Pulmonary artery endothelial cell (primary cell): ENCODE data around the gene EVC2. TPM values are rescaled to one million over a fixed set of nuclear protein-coding genes. Genes with fewer than 3 reads are reported as not detected.

Experiments used
- DNase-seq: peaks from one replicate; pipeline ENCODE4 v3.0.0-alpha.2; 2011; ENCODE audit warnings: low read depth, low spot score
- total RNA-seq: library from RNA; depleted of rRNA; stranded (reverse); fragments of >200 nt; gene quantifications from 2 replicates; pipeline ENCODE4 v1.2.3, GENCODE V29; 2014

EVC2 gene
- total RNA-seq, 1 donor from 2014 or later, result 9.3 TPM

DNA sequence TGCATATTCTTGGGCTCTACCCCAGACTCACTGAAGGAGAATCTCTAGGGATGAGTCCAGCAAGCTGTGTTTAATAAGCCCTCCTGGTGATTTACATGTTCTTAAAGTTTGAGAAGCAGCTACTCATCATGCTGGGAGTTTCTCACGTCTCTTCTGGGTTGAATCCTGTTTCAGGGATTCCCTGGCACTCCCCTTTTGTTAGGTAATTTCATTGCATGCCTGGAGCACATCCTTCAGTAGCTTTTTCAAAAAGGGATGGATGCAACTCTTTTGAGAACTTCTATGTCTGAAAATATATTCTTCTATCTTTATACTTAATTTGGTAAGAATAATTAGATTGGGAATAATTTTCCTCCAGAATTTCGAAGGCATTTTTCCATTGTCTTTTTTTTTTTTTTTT lies 7.0 kb upstream of the EVC2 start:
- no peak for DNase-seq

DNA sequence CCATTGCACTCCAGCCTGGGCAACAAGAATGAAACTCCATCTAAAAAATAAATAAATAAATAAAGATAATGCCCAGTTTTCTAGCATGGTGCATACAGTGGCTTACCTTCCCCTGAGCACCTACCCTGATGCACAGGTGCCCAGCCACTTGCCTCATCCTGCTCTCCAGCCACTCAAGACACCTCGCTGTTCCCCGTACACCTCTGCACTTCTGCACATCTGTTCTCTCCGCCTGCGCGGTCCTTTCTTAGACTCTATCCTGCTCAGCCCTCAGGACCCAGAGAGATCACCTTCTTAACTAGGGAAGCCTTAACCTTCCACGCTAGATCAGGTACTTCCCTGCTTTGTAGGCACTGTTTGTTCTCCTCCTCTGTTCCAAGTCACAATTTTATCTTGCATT lies 5.5 kb upstream of the EVC2 start:
- no peak for DNase-seq

DNA sequence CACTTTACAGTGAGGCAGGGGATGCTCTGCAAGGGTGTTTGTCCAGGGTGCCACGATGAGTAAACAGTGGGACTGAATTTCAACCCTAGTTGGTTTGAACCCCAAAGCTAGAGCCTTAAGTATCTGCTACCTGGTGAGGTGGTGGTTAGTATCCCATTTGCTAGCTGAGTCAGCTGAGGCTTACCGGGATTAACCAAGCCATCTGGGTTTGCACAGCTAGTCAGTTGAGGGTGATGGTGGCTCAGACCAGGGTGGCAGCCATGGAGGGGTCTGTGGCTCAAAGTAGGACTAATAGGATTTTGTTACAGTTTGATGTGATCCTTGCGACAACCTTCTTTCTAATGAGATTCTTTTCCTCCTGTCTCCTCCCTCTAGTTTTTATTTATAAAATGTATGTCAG lies 4.6 kb upstream of the EVC2 start:
- DNase-seq, result no peak

DNA sequence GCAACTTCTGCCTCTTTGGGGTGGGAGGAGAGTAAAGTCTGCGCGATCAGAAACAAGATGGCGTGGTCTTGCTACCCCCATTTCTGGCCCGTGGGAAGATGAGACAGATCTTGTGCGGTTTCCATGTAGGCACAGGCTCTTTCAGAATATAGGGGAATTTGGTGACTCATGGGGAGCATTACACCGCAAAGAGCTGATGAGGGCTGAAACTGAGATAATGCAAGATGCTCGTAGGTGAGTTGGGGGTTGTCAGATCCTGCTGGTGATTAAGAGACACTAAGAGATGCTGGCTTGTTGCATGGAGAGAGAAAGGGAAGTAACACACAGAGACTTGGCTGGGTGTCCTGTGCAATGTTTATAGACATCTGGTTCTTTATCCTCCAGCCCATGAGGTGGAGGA lies 4.2 kb upstream of the EVC2 start:
- no peak for DNase-seq

DNA sequence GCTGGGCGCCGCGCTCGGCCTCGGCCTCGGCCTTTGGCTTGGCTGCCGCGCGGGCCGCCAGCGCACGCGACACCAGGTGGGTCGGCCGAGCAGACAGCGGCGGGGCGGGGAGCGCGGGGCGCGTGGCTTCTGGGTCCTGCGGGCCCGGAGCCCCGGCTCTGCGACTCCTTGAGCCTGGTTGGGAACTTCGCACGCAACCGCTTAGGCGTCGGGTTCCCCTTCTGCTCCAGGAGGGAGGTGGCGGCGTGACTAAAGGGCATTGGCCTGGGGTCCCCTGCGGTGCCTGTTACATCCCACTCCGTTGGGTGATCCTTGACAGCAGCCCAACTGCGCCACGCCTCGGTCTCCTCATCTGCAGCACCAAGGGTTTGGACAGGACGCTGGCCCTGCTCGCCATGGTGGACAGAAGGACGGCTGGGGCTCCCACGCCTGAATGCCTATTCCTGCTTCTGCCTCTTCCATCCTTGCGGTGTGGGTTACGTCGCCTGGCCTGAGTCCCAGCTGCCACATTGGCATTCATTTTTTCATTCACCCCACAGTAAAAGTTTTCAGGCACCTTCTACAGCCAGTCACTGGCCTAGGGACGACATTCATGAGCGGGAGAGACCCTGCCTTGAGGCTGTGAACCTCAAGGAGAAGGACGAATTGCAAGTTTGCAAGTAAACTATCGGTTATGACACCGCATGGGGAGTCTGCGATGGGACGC lies 3.3 kb upstream of the EVC2 start:
- DNase-seq, result no peak

DNA sequence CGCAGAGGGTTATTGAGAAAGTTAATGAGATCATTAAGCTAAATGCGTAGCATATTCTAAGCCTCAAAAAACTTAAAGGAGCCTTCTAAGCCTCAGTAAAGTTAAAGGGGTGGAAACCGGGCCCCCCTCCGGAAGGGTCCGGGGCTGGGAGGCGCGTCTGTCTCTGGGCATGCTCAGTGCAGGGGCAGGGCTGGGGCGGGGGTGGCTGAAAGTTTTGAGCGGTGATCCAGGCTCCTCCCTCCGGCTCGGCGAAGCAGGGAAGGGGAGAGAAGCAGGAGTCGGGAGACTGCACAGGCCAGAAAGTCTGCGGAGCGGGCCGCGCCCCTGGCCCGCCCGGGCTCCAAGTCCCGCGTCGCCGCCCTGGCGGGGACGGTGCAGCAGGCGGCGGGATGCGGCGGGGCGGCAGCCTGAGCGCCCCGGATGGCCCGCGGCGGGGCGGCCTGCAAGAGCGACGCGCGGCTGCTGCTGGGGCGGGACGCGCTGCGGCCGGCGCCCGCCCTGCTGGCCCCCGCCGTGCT lies 2.7 kb upstream of the EVC2 start, which contains the start of gene EVC:
Gene EVC (plus strand): TSS at position 241 of the 518 bp plus-strand sequence. CDS start 180 bp downstream, at position 421.
- DNase-seq, result peak; percentile 27

DNA sequence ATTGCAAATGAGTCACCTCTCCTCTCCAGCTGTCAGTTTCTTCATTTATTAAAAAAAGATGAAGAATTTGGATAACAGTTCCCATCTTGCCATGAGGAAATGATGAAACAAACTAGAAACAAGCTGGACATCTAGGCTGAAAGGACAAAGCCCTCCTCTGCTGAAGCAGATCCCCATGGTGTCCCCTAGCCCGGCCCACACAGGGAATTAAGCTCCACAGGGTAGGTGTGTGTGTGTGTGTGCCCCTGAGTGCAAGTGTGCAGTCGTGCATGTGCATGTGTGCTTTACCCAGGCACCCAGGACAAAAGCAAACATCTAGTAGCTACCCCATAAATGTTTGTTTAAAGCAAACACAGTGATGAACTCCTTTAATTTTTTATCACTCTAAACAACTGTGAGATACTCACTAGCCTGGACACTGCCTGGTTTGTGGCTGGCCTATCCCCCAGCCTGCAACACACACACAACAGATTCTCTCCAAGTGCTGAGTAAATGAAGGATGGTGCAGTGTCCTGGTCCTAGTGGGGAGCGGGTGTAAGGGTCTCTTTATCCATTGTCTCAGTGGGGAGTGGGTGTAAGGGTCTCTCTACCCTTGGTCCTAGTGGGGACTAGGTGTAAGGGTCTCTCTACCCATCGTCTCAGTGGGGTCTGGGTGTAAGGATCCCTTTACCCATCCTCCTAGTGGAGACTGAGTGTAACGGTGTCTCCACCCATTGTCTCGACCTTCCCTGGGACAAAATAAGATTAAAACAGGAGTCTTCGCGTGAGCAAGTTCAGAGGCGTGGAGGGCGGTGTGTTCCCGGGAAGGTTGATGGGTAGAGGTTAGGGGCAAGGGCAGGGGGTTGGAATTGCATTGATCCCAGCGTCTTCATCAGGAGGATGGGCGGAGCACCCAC lies 2.0 kb upstream of the EVC2 start:
- no peak for DNase-seq

DNA sequence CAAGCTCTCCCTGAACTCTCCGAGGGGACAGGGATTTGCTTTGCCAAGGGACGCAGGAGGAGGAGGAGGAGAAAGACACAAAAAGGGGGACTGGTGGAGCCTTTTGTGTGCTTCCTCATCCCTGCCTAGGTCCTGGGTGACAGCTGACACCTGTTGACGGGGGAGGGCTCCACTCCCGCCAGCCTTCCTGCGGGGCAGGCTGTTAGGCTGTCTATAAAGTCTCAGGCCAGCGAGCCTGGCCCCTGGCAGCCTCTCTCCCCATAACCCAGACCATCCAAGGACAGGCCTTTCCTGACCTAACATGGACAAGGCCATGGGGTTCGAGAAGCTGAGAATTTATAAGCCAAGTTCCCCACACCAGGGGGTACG lies 832 bp upstream of the EVC2 start:
- no peak for DNase-seq

DNA sequence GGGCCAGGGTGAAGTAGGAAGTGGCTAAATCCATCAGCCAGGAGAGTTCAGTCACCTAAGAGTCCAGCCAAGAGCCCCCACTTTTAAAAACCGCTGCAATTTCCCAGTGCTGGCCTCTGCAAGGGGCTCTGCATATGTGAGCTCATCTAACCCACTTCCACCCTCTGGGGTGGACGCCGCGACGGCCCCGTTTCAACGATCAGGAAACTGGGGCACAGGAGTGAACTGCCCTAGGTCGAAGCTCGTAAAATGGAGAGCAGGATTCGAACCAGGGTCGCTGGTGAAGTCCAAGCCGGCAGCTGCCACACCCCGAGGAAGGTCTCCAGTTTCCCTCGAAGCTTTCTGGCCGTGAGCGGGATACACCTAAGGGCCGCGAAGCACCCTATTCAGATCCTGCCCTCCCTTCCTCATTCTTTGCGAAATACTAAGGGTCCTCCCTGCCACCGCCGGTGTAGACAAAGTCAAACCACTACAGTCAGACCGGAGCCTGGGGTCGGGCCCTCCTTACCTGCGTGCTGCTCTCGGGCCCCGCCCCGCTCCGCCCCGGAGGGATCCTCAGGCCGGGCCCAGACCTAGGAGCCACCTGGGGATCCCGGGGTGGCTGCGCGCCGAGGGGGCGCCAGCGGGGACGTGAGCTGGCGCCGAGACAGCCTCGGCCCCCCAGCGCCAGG lies 446 bp downstream of the EVC2 start:
- DNase-seq, result no peak

DNA sequence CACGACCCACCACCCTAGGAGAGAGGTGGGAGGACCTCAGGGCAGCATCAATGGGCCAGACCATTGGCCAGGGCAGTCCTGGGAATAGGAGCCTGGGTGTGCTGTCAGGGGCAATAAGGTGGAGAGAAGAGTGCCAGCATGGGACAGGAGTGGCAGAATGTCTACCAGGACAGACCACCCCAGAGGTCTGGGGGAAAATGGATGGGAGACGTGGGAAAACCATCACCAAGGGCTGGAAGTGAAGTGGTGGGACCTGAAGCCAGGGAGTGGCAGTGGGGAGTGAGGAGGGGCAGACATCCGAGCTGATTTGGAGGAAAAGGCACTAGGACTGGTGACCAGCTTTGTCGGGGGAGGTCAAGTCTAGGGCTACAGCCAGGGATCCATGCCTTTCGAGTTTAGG lies 993 bp downstream of the EVC2 start:
- DNase-seq, result no peak

DNA sequence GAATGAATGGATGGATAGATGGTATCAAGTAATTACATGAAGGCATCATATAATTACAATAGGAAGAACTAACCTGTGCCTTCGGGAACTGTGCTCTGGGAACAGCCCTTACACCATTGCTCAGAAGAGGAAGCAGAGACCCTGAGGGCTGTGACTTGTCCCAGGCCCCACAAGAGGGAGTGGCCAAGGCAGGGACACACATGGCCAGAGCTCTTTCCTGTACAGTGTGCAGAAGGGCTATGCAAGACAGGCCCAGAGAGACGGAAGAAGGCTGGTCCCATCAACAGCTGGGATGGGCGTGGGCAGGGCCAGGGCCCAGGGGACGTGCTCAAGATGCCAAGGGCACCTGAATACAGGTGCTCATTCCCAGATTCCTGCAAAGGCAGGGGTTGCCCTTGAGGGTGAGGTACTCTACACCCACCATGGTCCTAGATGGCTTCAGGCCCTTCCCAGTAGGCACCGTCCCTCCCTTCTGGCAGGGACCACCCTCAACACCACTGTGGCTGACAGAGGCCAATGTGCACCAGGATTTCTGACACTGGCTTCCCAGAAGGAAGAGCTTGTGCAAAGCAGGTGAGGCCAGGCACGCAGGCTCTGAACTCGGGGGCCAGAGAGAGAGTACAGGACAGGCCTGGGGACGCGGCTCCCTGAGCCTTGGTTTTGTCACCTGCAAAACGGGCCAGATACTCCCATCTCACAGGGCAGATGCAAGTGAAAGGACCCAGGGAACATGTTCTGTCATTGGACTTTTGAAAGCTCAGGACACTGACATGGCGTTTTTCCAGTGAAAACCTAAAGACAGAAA lies 1.7 kb downstream of the EVC2 start:
- DNase-seq, result no peak

DNA sequence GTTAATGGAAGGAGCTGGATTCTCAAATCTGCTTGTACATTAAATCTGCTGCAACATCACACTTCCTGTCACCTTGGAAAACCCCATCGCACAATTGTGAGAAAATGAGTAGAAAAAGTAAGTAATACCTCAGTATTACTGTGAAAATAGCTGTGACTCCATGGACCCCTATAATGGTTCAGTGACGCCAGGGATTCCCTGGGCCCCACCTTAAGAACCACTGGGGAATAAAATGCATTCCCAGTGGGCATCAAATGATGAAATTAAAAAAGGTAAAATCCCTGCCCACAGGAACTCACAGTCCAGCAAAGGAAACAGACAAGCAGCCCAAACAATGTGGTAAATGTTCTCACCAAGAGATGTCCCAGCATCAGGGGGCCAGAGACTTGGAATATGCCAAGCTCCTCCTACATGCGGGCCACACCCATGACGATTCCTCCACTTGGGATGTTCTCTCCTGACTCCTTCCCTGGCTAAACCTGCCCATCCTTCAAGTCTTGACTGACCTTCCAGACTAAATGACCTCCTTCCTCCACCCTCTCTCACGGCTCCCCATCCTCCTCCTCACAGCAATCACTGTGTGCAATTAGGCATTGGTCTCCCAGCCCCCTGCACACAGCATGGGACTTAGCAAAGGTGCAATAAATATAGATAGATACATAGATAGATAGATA lies 2.6 kb downstream of the EVC2 start:
- no peak for DNase-seq

DNA sequence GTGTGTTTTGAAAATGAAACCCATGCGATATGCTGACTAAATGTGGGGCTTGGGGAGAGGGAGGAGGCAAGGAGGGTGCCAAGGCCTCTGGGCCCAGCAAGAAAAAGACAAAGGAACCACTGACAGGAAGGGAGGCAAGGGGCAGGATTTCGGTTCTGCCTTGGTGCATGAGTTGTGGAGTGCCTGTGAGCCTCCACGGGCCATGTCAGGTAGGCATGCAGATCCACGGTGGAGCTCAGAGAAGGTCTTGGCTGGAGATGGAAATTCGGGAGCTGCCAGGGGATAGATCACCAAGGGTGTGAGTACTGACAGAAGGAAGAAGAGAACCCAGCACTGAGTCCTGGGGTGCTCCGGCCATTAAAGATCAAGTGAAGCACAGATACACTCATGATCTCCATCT lies 4.1 kb downstream of the EVC2 start:
- DNase-seq, result no peak

DNA sequence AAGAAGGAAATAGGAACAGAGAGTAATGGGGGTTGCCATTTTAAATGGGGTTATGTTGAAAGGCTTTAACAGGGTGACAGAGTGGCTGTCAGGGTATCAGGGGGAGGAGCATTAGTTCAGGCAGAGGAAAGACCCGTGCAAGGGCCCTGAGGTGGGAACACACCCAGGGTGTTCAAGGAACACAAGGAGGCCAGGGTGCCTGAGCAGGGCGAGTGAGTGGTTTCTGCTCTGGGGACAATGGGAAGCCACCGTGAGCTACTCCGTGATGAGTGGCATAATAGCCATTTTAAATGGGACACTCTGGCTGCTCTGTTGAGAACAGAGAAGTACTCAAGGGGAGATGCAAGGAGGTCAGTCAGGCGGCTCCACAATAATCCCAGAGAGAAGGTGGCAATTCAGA lies 4.5 kb downstream of the EVC2 start:
- DNase-seq, result no peak

DNA sequence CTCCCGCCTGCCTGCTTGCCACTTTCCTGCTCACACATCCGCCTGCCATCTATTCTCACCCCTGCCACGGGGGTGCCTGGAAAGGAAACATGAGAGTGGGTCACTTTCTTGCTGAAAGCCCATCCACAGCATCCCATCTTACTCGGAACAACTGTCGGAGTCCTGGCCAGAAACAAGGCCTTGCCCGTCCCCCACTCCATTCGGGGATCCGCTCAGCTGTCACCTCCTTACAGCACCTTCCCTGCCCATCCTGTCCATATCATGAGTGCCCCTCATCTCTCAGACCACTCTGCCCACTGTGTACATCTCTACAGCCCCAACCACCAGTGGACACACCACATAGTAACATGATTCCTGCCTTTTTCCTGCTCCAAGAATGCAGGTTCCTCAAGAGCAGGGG lies 6.4 kb downstream of the EVC2 start:
- DNase-seq, result no peak

DNA sequence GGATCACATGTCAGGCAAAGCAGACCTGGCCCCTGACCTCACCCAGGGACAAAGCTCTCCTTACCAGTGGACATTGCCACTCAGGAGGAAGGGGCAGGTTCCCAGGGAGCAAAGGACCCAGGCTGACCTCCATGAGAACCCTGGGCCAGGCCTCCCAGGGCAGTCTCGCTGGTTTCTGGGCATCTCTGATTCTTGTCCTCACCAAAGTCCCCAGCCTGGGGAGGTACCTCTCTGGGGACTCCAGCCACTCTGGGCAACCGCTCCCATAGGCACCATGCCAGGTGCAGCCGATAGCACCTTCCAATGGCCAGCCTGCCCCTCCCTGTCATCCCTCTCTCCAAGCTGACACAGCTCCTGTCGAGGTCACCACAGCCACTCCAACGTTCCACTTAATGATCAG lies 7.9 kb downstream of the EVC2 start:
- no peak for DNase-seq

DNA sequence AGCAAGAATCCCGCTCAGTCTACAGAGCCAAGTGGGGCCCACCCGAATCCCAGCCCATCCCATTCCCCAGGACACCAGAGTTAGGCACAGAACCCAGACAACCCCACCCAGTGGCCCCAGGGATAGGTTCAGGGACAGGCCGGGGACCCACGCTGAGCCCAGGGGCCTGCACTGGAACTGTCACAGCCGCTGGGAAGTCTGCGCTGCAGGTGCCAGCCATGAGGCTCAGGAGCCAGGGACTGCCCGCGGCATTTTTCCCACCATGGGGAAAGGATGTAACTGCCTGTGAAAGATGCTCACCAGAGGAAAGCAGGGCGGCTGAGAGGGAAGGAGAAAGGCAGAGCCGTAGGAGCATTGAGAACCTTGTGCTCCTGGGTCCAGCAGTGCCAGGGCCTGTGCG lies 12.0 kb downstream of the EVC2 start:
- no peak for DNase-seq

DNA sequence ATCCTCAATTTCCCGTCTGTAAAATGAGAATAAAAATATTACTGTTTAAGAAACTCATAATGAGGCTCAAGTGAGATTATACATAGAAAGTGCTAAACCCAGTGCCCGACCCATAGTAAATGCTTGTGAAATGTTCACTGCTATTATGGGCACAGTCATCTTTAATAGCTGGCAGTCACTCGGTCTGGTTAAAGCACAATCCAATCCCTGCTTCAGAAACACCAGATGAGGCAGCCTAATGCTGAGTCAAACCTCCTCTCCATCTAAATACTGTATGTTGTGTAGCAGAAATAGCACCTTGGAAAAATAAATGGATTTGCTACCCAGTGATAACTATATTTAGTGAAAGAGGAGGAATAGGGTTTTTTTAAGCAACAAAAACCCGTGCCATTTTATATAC lies 14.5 kb downstream of the EVC2 start:
- DNase-seq, result no peak

DNA sequence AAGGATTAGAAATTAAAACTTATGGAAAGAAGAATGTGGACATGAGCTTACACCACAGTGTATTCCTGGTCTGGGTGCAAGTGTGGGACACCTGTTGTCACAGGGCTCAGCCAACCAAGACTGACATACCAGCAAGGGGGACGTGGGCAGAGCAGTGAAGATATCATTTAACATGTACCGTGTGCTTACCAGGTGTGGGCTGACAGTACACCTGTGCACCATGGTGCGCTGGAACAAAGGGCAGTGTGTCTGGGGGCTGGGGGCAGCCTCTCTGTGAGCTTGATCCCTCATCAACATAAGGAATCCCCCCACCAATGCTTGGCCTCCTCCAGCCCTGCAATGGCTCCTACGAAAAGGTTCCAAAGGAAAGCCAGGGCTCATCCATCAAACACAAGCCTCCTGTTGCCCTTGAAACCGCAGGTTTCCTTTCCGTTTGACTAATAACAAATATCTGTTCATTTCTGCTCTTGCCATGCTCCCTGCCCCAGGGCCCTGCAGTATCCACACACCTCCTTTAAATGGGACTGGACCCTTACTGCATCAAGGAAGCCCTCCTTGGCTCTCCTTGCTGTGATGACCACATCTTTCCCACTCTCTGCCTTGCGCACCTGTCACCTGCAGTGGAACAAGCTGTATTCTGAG lies 16.7 kb downstream of the EVC2 start:
- no peak for DNase-seq

DNA sequence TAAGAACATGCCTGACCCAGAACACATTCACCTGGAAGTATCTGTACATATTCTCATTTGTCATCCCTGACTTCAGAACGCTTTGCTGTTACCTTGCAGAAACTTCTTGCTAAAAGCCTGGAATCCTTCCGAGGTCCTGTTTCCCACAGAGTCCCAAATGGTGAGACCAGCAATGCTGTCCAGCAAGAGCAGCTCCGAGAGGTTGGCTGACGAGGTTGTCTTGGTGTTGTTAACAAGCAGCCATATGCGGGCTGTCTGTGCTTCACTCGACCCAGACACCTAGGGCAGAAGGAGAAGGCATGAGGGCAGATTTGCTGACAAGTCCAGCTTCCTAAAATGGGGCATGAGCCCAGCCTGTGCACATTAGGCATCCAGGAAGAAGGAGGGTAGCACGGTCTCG lies 19.3 kb downstream of the EVC2 start:
- no peak for DNase-seq
